BJ (cell line): ENCODE results near the gene FNIP1. TPM values are rescaled to one million over a fixed set of nuclear protein-coding genes. Genes with fewer than 3 reads are reported as not detected.

Experiments used
- CTCF ChIA-PET: fragments of 350-600 bp; formaldehyde crosslinking; extraction: SDS; loops from one replicate; lab custom pipeline; 2021; ENCODE audit warnings: antibody characterized with exemption, inconsistent platforms; lab: Yijun Ruan, JAX
- POLR2A ChIA-PET: fragments of 300-600 bp; sonication (Branson Sonifier 250); formaldehyde crosslinking; extraction: SDS; loops from one replicate; lab custom pipeline; 2021; ENCODE audit warnings: antibody characterized with exemption; lab: Charles Lee
- DNase-seq: peaks from one replicate; pipeline ENCODE4 v3.0.0-alpha.2; 2011; ENCODE audit warnings: low read depth
- H3K27me3 ChIP-seq: 2 replicates; pipeline ENCODE4 v1.6.0; 2011; ENCODE audit warnings: low read length; ENCODE audit not compliant: control insufficient read depth, insufficient read depth
- H3K36me3 ChIP-seq: 2 replicates; pipeline ENCODE4 v1.5.1; 2011; ENCODE audit warnings: low read length; ENCODE audit not compliant: control insufficient read depth, insufficient read depth
- H3K4me3 ChIP-seq: 2 replicates; pipeline ENCODE4 v1.5.1; 2011; ENCODE audit warnings: low read depth, mild to moderate bottlenecking, control low read depth, low read length
- CTCF ChIP-seq: IDR thresholded peaks from 2 replicates; pipeline ENCODE4 v1.5.1; 2011; ENCODE audit warnings: low read depth, mild to moderate bottlenecking, control low read depth, inconsistent platforms, low read length, moderate library complexity; ENCODE audit not compliant: insufficient read depth
- polyA plus RNA-seq: library from polyadenylated mRNA; depleted of rRNA; stranded (reverse); fragments of >200 nt; gene quantifications from 2 replicates; pipeline ENCODE4 v1.2.3, GENCODE V29; 2011

FNIP1 gene
- polyA plus RNA-seq, 1 experiment = 5.3 TPM

- no peak for TF ChIP-seq CTCF
- ChIA-PET CTCF (interaction anchor here (1.2 kb wide), 1 partner anchor 46 kb away, joined by 3 read pairs; no protein-coding TSS in a partner anchor), POLR2A (interaction anchor here (0.5 kb wide), 1 partner anchor 120 kb away, joined by 15 read pairs; no protein-coding TSS in a partner anchor)
- DNase-seq = no peak
- Histone ChIP-seq H3K27me3 (no peaks in the 10 kb centered on the region), H3K4me3 (peak overlapping the region; percentile 54), H3K36me3 (no peaks in the 10 kb centered on the region)
These were observed 160.9 kb downstream of the FNIP1 start for GRCh38 chr5:131635684-131636572.

GRCh38 chr5:131634996-131635683 is 161.7 kb downstream of the FNIP1 start, which contains the start of gene RAPGEF6:
TSS of gene RAPGEF6 (minus strand) at chr5:131635229. CDS start at chr5:131635030, 199 bp downstream.
- ChIA-PET POLR2A (interaction anchor here (0.5 kb wide), 1 partner anchor 120 kb away, joined by 15 read pairs; no protein-coding TSS in a partner anchor), CTCF (interaction anchor here (1.2 kb wide), 1 partner anchor 46 kb away, joined by 3 read pairs; no protein-coding TSS in a partner anchor)
- 0 out of 2 replicates have a peak, but pooled peaks have one; percentile 1 for TF ChIP-seq CTCF
- Histone ChIP-seq H3K27me3 (no peaks in the 10 kb centered on the region), H3K4me3 (peak within 1 kb of the TSS; percentile 95), H3K36me3 (no peaks in the 10 kb centered on the region)
- DNase-seq = peak; percentile 100

GRCh38 chr5:131634666-131634995 is 162.2 kb downstream of the FNIP1 start:
- ChIA-PET CTCF (no interaction called here), POLR2A (no interaction called here)
- no peak for DNase-seq
- Histone ChIP-seq H3K36me3 (no peaks in the 10 kb centered on the region), H3K27me3 (no peaks in the 10 kb centered on the region), H3K4me3 (peak overlapping the region; percentile 95)
- peak; percentile 24; the same call in 1 of the 2 replicates for TF ChIP-seq CTCF

- H3K36me3 ChIP-seq = no peaks in the 10 kb centered on the region
- CTCF ChIA-PET = interaction anchor here (0.6 kb wide), 1 partner anchor 18 kb away, joined by 3 read pairs; no protein-coding TSS in a partner anchor
These were observed 162.6 kb downstream of the FNIP1 start for GRCh38 chr5:131634238-131634637.

More at GRCh38 chr5:131634238-131634637, 162.6 kb downstream of the FNIP1 start:
- peak overlapping the region; percentile 95 for H3K4me3 ChIP-seq
- no peak for TF ChIP-seq CTCF
- POLR2A ChIA-PET = no interaction called here
- H3K27me3 ChIP-seq = no peaks in the 10 kb centered on the region
- DNase-seq = no peak
